ENCODE results near the gene CSDE1. TPM values are rescaled to one million over a fixed set of nuclear protein-coding genes. Genes with fewer than 3 reads are reported as not detected.

CSDE1 gene
- total RNA-seq, 4 donors from 2014 or later: 380 to 742 (median 660) TPM

- H3K27ac ChIP-seq: no peak overlapping the region
- TF ChIP-seq POLR2AphosphoS5 (IDR thresholded peaks at IDR 0.05): no peak
- TF ChIP-seq CTCF (IDR thresholded peaks at IDR 0.05): no peak
- TF ChIP-seq POLR2A (IDR thresholded peaks at IDR 0.05): no peak
- TF ChIP-seq EP300 (IDR thresholded peaks at IDR 0.05): no peak
Observed at GRCh38 chr1:114696810-114697209, 61.0 kb downstream of the CSDE1 start.

GRCh38 chr1:114695430-114696058 is 62.2 kb downstream of the CSDE1 start, which contains the start of gene AMPD1:
Gene AMPD1, minus strand, starts transcription at chr1:114695546. Its CDS starts 75 bp downstream, at chr1:114695471.
- no peak for TF ChIP-seq POLR2A (IDR thresholded peaks at IDR 0.05)
- H3K4me1 ChIP-seq: no peaks in the 10 kb centered on the region
- peaks cover 9% of the 10 kb centered on the region for H3K27me3 ChIP-seq
- H3K9me3 ChIP-seq: no peaks in the 10 kb centered on the region
- no peak within 1 kb of the TSS for H3K4me3 ChIP-seq
- 51% methylated on average over 6 of the region's 6 CpGs for WGBS
- no peak for DNase-seq (ENCODE audit: low spot score in 2 of 2)
- no peak within 1 kb of the TSS for H3K27ac ChIP-seq
- H3K36me3 ChIP-seq: no peaks in the 10 kb centered on the region

More at GRCh38 chr1:114696810-114697209, 61.0 kb downstream of the CSDE1 start:
- Histone ChIP-seq H3K4me3 (no peak overlapping the region), H3K4me1 (no peaks in the 10 kb centered on the region), H3K27me3 (peaks cover 9% of the 10 kb centered on the region), H3K9me3 (no peaks in the 10 kb centered on the region), H3K36me3 (no peaks in the 10 kb centered on the region)
- DNase-seq (ENCODE audit: low spot score in 2 of 2): no peak

GRCh38 chr1:114694540-114695310 is 63.1 kb downstream of the CSDE1 start:
- Histone ChIP-seq H3K36me3 (no peaks in the 10 kb centered on the region), H3K27ac (no peak overlapping the region), H3K27me3 (peaks cover 9% of the 10 kb centered on the region), H3K9me3 (no peaks in the 10 kb centered on the region), H3K4me1 (no peaks in the 10 kb centered on the region), H3K4me3 (no peak overlapping the region)
- 85% methylated on average over 9 of the region's 9 CpGs for WGBS
- no peak for DNase-seq (ENCODE audit: low spot score in 2 of 2)
- TF ChIP-seq CTCF (IDR thresholded peaks at IDR 0.05) (no peak), POLR2AphosphoS5 (IDR thresholded peaks at IDR 0.05) (no peak), EP300 (IDR thresholded peaks at IDR 0.05) (no peak), POLR2A (IDR thresholded peaks at IDR 0.05) (no peak)

- WGBS: 98% methylated on average over 3 of the region's 3 CpGs
Observed at GRCh38 chr1:114692947-114693346, 64.8 kb downstream of the CSDE1 start.

GRCh38 chr1:114691061-114691460 is 66.7 kb downstream of the CSDE1 start:
- Histone ChIP-seq H3K4me3 (no peak overlapping the region), H3K36me3 (no peaks in the 10 kb centered on the region), H3K4me1 (no peaks in the 10 kb centered on the region), H3K9me3 (no peaks in the 10 kb centered on the region), H3K27ac (no peak overlapping the region), H3K27me3 (peaks cover 9% of the 10 kb centered on the region)
- 78% methylated on average over 2 of the region's 2 CpGs for WGBS
- TF ChIP-seq POLR2A (IDR thresholded peaks at IDR 0.05) (no peak), CTCF (IDR thresholded peaks at IDR 0.05) (no peak), EP300 (IDR thresholded peaks at IDR 0.05) (no peak), POLR2AphosphoS5 (IDR thresholded peaks at IDR 0.05) (no peak)
- DNase-seq (ENCODE audit: low spot score in 2 of 2): no peak

More at GRCh38 chr1:114692947-114693346, 64.8 kb downstream of the CSDE1 start:
- TF ChIP-seq POLR2A (IDR thresholded peaks at IDR 0.05) (no peak), EP300 (IDR thresholded peaks at IDR 0.05) (no peak), CTCF (IDR thresholded peaks at IDR 0.05) (no peak), POLR2AphosphoS5 (IDR thresholded peaks at IDR 0.05) (no peak)
- no peak overlapping the region for H3K4me3 ChIP-seq
- H3K36me3 ChIP-seq: no peaks in the 10 kb centered on the region
- H3K27me3 ChIP-seq: peaks cover 9% of the 10 kb centered on the region
- H3K4me1 ChIP-seq: no peaks in the 10 kb centered on the region
- no peak for DNase-seq (ENCODE audit: low spot score in 2 of 2)
- H3K27ac ChIP-seq: no peak overlapping the region
- H3K9me3 ChIP-seq: no peaks in the 10 kb centered on the region
